HG03565 (cell line): ENCODE results near the gene ADRM1.

Experiments
- ATAC-seq: cut with Tn5 transposase; IDR thresholded peaks from one replicate; pipeline ENCODE4 v1.9.1; 2021; ENCODE audit warnings: mild to moderate bottlenecking, moderate library complexity; ENCODE audit not compliant: unreplicated experiment

ADRM1 gene

GRCh38 chr20:62323146-62323979, 20.6 kb downstream of the ADRM1 start:
- no peak for ATAC-seq

- ATAC-seq, result no peak
Observed at GRCh38 chr20:62323980-62324906, 21.4 kb downstream of the ADRM1 start.

- ATAC-seq, result no peak
Observed at GRCh38 chr20:62325172-62325905, 22.5 kb downstream of the ADRM1 start.

- ATAC-seq, result no peak
Observed at GRCh38 chr20:62326559-62326958, 23.8 kb downstream of the ADRM1 start.

GRCh38 chr20:62326959-62327725, 24.3 kb downstream of the ADRM1 start:
- ATAC-seq, result no peak

- no peak for ATAC-seq
Observed at GRCh38 chr20:62327726-62328495, 25.1 kb downstream of the ADRM1 start.

GRCh38 chr20:62328684-62329388, 26.0 kb downstream of the ADRM1 start:
- no peak for ATAC-seq

- ATAC-seq, result no peak
Observed at GRCh38 chr20:62329389-62330377, 26.9 kb downstream of the ADRM1 start.

GRCh38 chr20:62330576-62331317, 27.9 kb downstream of the ADRM1 start:
- no peak for ATAC-seq

GRCh38 chr20:62331347-62331746, 28.6 kb downstream of the ADRM1 start:
- no peak for ATAC-seq

- no peak for ATAC-seq
Observed at GRCh38 chr20:62332421-62332820, 29.6 kb downstream of the ADRM1 start.

GRCh38 chr20:62332989-62333819, 30.4 kb downstream of the ADRM1 start:
- no peak for ATAC-seq

- ATAC-seq, result no peak
Observed at GRCh38 chr20:62333820-62334595, 31.2 kb downstream of the ADRM1 start.

GRCh38 chr20:62334881-62335280, 32.1 kb downstream of the ADRM1 start:
- ATAC-seq, result no peak

- no peak for ATAC-seq
Observed at GRCh38 chr20:62335532-62335931, 32.7 kb downstream of the ADRM1 start.
